ENCODE data around the gene RBPJL. TPM values are rescaled to one million over a fixed set of nuclear protein-coding genes. Genes with fewer than 3 reads are reported as not detected.

The RBPJL gene
- total and polyA plus RNA-seq, 2 of the 13 experiments (the other 11 are each of a cell fraction or from before 2014, with no cell fraction given) = not detected

DNA sequence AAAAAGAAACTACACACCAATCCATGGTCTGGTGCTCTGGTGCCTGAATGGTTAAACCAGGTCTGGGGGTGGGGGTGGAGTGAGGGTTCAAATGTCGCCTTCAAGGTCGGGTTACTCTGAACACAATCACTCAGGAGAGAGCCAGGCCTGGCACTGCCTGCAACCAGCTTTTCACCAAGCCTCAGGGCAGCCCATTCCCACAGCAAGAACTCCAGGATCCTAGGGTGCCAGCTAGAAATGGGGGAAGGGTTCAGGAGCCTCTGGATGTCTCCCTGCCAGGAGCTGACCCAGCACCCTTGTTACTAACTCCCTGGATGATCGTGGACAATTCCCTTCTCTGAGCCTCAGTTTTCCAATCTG is 34.9 kb downstream of the RBPJL start (continued):
- TF ChIP-seq, protein P1, sequence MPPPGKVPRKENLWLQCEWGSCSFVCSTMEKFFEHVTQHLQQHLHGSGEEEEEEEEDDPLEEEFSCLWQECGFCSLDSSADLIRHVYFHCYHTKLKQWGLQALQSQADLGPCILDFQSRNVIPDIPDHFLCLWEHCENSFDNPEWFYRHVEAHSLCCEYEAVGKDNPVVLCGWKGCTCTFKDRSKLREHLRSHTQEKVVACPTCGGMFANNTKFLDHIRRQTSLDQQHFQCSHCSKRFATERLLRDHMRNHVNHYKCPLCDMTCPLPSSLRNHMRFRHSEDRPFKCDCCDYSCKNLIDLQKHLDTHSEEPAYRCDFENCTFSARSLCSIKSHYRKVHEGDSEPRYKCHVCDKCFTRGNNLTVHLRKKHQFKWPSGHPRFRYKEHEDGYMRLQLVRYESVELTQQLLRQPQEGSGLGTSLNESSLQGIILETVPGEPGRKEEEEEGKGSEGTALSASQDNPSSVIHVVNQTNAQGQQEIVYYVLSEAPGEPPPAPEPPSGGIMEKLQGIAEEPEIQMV (CRISPR knock-in tag; IDR thresholded peaks at IDR 0.05; ENCODE audit: low read depth) = no peak; the same call in 1 of the 2 replicates
- TF ChIP-seq DPF2 (CRISPR knock-in tag; IDR thresholded peaks at IDR 0.05; ENCODE audit: borderline replicate concordance, low read depth) = no peak
- TF ChIP-seq ESRRA (CRISPR knock-in tag; IDR thresholded peaks at IDR 0.05; ENCODE audit: low read depth) = peak; percentile 16; the same call in 1 of the 2 replicates
- no peak for TF ChIP-seq MED1 (CRISPR knock-in tag; IDR thresholded peaks at IDR 0.05)
- TF ChIP-seq, protein P2, sequence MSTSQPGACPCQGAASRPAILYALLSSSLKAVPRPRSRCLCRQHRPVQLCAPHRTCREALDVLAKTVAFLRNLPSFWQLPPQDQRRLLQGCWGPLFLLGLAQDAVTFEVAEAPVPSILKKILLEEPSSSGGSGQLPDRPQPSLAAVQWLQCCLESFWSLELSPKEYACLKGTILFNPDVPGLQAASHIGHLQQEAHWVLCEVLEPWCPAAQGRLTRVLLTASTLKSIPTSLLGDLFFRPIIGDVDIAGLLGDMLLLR (CRISPR knock-in tag; IDR thresholded peaks at IDR 0.05) = no peak
- no peak for TF ChIP-seq ZNF691 (CRISPR knock-in tag; IDR thresholded peaks at IDR 0.05; ENCODE audit: borderline replicate concordance, low read depth)
- no peak for TF ChIP-seq ZNF782 (CRISPR knock-in tag; IDR thresholded peaks at IDR 0.05; ENCODE audit: borderline replicate concordance)
- no peak for TF ChIP-seq ZNF788 (CRISPR knock-in tag; IDR thresholded peaks at IDR 0.05; ENCODE audit: borderline replicate concordance)
- TF ChIP-seq, protein P3, sequence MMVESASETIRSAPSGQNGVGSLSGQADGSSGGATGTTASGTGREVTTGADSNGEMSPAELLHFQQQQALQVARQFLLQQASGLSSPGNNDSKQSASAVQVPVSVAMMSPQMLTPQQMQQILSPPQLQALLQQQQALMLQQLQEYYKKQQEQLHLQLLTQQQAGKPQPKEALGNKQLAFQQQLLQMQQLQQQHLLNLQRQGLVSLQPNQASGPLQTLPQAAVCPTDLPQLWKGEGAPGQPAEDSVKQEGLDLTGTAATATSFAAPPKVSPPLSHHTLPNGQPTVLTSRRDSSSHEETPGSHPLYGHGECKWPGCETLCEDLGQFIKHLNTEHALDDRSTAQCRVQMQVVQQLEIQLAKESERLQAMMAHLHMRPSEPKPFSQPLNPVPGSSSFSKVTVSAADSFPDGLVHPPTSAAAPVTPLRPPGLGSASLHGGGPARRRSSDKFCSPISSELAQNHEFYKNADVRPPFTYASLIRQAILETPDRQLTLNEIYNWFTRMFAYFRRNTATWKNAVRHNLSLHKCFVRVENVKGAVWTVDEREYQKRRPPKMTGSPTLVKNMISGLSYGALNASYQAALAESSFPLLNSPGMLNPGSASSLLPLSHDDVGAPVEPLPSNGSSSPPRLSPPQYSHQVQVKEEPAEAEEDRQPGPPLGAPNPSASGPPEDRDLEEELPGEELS (CRISPR knock-in tag; IDR thresholded peaks at IDR 0.05) = no peak
- TF ChIP-seq ZFYVE20 (CRISPR knock-in tag; IDR thresholded peaks at IDR 0.05; ENCODE audit: borderline replicate concordance, low read depth) = no peak
- no peak for TF ChIP-seq ZNF577 (CRISPR knock-in tag; IDR thresholded peaks at IDR 0.05; ENCODE audit: borderline replicate concordance, low read depth)
- no peak for TF ChIP-seq PHF20 (CRISPR knock-in tag; IDR thresholded peaks at IDR 0.05)
- TF ChIP-seq SMAD1 (CRISPR knock-in tag; IDR thresholded peaks at IDR 0.05; ENCODE audit: borderline replicate concordance, low read depth) = no peak
- TF ChIP-seq ZMYM3 (CRISPR knock-in tag; IDR thresholded peaks at IDR 0.05) = no peak
- no peak for TF ChIP-seq MAFK (conservative IDR thresholded peaks at IDR 0.05 in 1 of 2, IDR thresholded peaks at IDR 0.05 in 1 of 2; ENCODE audit: low read length in 2 of 2)
- TF ChIP-seq ASH2L (IDR thresholded peaks at IDR 0.05; ENCODE audit: insufficient read length, low read depth, low read length) = peak; percentile 3
- TF ChIP-seq TFDP1 (CRISPR knock-in tag; IDR thresholded peaks at IDR 0.05; ENCODE audit: borderline replicate concordance) = no peak
- TF ChIP-seq SIX4 (CRISPR knock-in tag; IDR thresholded peaks at IDR 0.05) = peak; percentile 60; the same call in 1 of the 2 replicates
- TF ChIP-seq, protein P4, sequence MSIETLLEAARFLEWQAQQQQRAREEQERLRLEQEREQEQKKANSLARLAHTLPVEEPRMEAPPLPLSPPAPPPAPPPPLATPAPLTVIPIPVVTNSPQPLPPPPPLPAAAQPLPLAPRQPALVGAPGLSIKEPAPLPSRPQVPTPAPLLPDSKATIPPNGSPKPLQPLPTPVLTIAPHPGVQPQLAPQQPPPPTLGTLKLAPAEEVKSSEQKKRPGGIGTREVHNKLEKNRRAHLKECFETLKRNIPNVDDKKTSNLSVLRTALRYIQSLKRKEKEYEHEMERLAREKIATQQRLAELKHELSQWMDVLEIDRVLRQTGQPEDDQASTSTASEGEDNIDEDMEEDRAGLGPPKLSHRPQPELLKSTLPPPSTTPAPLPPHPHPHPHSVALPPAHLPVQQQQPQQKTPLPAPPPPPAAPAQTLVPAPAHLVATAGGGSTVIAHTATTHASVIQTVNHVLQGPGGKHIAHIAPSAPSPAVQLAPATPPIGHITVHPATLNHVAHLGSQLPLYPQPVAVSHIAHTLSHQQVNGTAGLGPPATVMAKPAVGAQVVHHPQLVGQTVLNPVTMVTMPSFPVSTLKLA (IDR thresholded peaks at IDR 0.05) = no peak
- no peak for TF ChIP-seq ZBTB25 (CRISPR knock-in tag; IDR thresholded peaks at IDR 0.05)

Measured in HepG2 (cell line).